ENCODE measurements around the gene HOXA2.

HOXA2 gene

GRCh38 chr7:27130540-27131389 is 28.3 kb upstream of the HOXA2 start, which contains the start of gene HOXA4:
Gene HOXA4, minus strand, starts transcription at chr7:27130757. Its CDS starts 24 bp downstream, at chr7:27130733.
- Histone ChIP-seq H3K4me1 (ENCODE audit: control insufficient read depth, insufficient read depth, low read length) (peaks cover 78% of the 10 kb centered on the region), H3K36me3 (ENCODE audit: control insufficient read depth in 2 of 2, insufficient read depth in 1 of 2, low read length in 2 of 2) (peaks cover 5 to 12% of the 10 kb centered on the region in 2 experiments; a peak in 1 of 3 replicates), H3K4me3 (ENCODE audit: low read depth, low read length) (peak within 1 kb of the TSS; percentile 52), H3K27ac (ENCODE audit: extremely low read depth, low read depth, low read length) (peak within 1 kb of the TSS; percentile 100), H3K9me3 (ENCODE audit: control insufficient read depth, insufficient read depth, low read depth, low read length) (no peaks in the 10 kb centered on the region)
- ChIA-PET CTCF (interaction anchor here (0.7 to 2.7 kb wide), 12 partner anchors 9 to 923 kb away, joined by 3 to 12 read pairs (median 5); partner anchors contain the start of genes HOXA5 and HOXA6), POLR2A (interaction anchor here (1.1 to 2.2 kb wide), 11 partner anchors 11 to 273 kb away, joined by 3 to 29 read pairs (median 6); partner anchors contain the start of genes HOXA1, HOXA5, HOXA7 and SKAP2)
- TF ChIP-seq ZBTB8A (tag by site-specific recombination; IDR thresholded peaks at IDR 0.05) = peak; percentile 98
- peak; percentile 22; the same call in 1 of the 2 replicates for TF ChIP-seq ZNF660 (tag by site-specific recombination; IDR thresholded peaks at IDR 0.05)
- TF ChIP-seq, protein P1, sequence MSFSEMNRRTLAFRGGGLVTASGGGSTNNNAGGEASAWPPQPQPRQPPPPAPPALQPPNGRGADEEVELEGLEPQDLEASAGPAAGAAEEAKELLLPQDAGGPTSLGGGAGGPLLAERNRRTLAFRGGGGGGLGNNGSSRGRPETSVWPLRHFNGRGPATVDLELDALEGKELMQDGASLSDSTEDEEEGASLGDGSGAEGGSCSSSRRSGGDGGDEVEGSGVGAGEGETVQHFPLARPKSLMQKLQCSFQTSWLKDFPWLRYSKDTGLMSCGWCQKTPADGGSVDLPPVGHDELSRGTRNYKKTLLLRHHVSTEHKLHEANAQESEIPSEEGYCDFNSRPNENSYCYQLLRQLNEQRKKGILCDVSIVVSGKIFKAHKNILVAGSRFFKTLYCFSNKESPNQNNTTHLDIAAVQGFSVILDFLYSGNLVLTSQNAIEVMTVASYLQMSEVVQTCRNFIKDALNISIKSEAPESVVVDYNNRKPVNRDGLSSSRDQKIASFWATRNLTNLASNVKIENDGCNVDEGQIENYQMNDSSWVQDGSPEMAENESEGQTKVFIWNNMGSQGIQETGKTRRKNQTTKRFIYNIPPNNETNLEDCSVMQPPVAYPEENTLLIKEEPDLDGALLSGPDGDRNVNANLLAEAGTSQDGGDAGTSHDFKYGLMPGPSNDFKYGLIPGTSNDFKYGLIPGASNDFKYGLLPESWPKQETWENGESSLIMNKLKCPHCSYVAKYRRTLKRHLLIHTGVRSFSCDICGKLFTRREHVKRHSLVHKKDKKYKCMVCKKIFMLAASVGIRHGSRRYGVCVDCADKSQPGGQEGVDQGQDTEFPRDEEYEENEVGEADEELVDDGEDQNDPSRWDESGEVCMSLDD (tag by site-specific recombination; IDR thresholded peaks at IDR 0.05) = peak; percentile 96
- TF ChIP-seq ZNF239 (tag by site-specific recombination; IDR thresholded peaks at IDR 0.05) = no peak
- TF ChIP-seq KLF16 (tag by site-specific recombination; IDR thresholded peaks at IDR 0.05) = no peak
- peak; percentile 70; the same call in 1 of the 2 replicates for TF ChIP-seq ZNF501 (tag by site-specific recombination; IDR thresholded peaks at IDR 0.05)
- TF ChIP-seq ZFHX2 (tag by site-specific recombination; conservative IDR thresholded peaks at IDR 0.05) = peak; percentile 35; the same call in 1 of the 2 replicates
- TF ChIP-seq, protein P2, sequence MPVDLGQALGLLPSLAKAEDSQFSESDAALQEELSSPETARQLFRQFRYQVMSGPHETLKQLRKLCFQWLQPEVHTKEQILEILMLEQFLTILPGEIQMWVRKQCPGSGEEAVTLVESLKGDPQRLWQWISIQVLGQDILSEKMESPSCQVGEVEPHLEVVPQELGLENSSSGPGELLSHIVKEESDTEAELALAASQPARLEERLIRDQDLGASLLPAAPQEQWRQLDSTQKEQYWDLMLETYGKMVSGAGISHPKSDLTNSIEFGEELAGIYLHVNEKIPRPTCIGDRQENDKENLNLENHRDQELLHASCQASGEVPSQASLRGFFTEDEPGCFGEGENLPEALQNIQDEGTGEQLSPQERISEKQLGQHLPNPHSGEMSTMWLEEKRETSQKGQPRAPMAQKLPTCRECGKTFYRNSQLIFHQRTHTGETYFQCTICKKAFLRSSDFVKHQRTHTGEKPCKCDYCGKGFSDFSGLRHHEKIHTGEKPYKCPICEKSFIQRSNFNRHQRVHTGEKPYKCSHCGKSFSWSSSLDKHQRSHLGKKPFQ (tag by site-specific recombination; IDR thresholded peaks at IDR 0.05) = 0 out of 2 replicates have a peak, but pooled peaks have one; percentile 38
- peak; percentile 52 for TF ChIP-seq ZNF843 (tag by site-specific recombination; IDR thresholded peaks at IDR 0.05)
- no peak for TF ChIP-seq ZNF473 (tag by site-specific recombination; IDR thresholded peaks at IDR 0.05)
- no peak for TF ChIP-seq ZFP41 (tag by site-specific recombination; IDR thresholded peaks at IDR 0.05; ENCODE audit: borderline replicate concordance)
- TF ChIP-seq ZNF629 (tag by site-specific recombination; IDR thresholded peaks at IDR 0.05) = peak; percentile 63
- TF ChIP-seq, protein P3, sequence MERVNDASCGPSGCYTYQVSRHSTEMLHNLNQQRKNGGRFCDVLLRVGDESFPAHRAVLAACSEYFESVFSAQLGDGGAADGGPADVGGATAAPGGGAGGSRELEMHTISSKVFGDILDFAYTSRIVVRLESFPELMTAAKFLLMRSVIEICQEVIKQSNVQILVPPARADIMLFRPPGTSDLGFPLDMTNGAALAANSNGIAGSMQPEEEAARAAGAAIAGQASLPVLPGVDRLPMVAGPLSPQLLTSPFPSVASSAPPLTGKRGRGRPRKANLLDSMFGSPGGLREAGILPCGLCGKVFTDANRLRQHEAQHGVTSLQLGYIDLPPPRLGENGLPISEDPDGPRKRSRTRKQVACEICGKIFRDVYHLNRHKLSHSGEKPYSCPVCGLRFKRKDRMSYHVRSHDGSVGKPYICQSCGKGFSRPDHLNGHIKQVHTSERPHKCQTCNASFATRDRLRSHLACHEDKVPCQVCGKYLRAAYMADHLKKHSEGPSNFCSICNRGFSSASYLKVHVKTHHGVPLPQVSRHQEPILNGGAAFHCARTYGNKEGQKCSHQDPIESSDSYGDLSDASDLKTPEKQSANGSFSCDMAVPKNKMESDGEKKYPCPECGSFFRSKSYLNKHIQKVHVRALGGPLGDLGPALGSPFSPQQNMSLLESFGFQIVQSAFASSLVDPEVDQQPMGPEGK (tag by site-specific recombination; IDR thresholded peaks at IDR 0.05) = peak; percentile 98
- no peak for TF ChIP-seq ZNF202 (tag by site-specific recombination; IDR thresholded peaks at IDR 0.05; ENCODE audit: borderline replicate concordance)
- TF ChIP-seq, protein P4, sequence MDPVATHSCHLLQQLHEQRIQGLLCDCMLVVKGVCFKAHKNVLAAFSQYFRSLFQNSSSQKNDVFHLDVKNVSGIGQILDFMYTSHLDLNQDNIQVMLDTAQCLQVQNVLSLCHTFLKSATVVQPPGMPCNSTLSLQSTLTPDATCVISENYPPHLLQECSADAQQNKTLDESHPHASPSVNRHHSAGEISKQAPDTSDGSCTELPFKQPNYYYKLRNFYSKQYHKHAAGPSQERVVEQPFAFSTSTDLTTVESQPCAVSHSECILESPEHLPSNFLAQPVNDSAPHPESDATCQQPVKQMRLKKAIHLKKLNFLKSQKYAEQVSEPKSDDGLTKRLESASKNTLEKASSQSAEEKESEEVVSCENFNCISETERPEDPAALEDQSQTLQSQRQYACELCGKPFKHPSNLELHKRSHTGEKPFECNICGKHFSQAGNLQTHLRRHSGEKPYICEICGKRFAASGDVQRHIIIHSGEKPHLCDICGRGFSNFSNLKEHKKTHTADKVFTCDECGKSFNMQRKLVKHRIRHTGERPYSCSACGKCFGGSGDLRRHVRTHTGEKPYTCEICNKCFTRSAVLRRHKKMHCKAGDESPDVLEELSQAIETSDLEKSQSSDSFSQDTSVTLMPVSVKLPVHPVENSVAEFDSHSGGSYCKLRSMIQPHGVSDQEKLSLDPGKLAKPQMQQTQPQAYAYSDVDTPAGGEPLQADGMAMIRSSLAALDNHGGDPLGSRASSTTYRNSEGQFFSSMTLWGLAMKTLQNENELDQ (tag by site-specific recombination; IDR thresholded peaks at IDR 0.05; ENCODE audit: low read depth) = no peak
- TF ChIP-seq BCL11B (tag by site-specific recombination; IDR thresholded peaks at IDR 0.05; ENCODE audit: low read depth) = peak; percentile 52; the same call in 1 of the 2 replicates
- TF ChIP-seq RBAK (tag by site-specific recombination; IDR thresholded peaks at IDR 0.05) = no peak
- TF ChIP-seq, protein P5, sequence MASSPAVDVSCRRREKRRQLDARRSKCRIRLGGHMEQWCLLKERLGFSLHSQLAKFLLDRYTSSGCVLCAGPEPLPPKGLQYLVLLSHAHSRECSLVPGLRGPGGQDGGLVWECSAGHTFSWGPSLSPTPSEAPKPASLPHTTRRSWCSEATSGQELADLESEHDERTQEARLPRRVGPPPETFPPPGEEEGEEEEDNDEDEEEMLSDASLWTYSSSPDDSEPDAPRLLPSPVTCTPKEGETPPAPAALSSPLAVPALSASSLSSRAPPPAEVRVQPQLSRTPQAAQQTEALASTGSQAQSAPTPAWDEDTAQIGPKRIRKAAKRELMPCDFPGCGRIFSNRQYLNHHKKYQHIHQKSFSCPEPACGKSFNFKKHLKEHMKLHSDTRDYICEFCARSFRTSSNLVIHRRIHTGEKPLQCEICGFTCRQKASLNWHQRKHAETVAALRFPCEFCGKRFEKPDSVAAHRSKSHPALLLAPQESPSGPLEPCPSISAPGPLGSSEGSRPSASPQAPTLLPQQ (tag by site-specific recombination; IDR thresholded peaks at IDR 0.05) = peak; percentile 54
- no peak; the same call in 1 of the 2 replicates for TF ChIP-seq EGR2 (tag by site-specific recombination; IDR thresholded peaks at IDR 0.05; ENCODE audit: low read depth)
- peak; percentile 75; the same call in 1 of the 2 replicates for TF ChIP-seq ZFP37 (tag by site-specific recombination; IDR thresholded peaks at IDR 0.05)
- TF ChIP-seq ZNF785 (tag by site-specific recombination; IDR thresholded peaks at IDR 0.05) = no peak
- 0 out of 2 replicates have a peak, but pooled peaks have one; percentile 19 for TF ChIP-seq ZNF10 (tag by site-specific recombination; IDR thresholded peaks at IDR 0.05)
- peak; percentile 77 for TF ChIP-seq ZNF335 (tag by site-specific recombination; conservative IDR thresholded peaks at IDR 0.05)
- TF ChIP-seq SCRT1 (tag by site-specific recombination; IDR thresholded peaks at IDR 0.05; ENCODE audit: borderline replicate concordance) = no peak
- TF ChIP-seq GLI2 (tag by site-specific recombination; IDR thresholded peaks at IDR 0.05; ENCODE audit: borderline replicate concordance, low read depth) = no peak
- TF ChIP-seq KLF8 (tag by site-specific recombination; IDR thresholded peaks at IDR 0.05) = peak; percentile 73; the same call in 1 of the 2 replicates
- no peak for TF ChIP-seq SP7 (tag by site-specific recombination; IDR thresholded peaks at IDR 0.05)

All from HEK293 (cell line).